Smooth muscle cell (in vitro differentiated cells): ENCODE measurements around the gene PLEKHD1. TPM values are rescaled to one million over a fixed set of nuclear protein-coding genes. Genes with fewer than 3 reads are reported as not detected.
"Not testable (repeated sequence)": the region's sequence is repeated elsewhere in the genome, so short reads cannot be mapped to it uniquely, and the experiment has no call there.

Source experiments
- DNase-seq: peaks from one replicate; lab custom pipeline; 2025; ENCODE audit not compliant: unreplicated experiment; lab: John Stamatoyannopoulos, UW
- H2AFZ ChIP-seq: fragments of 200-600 bp; sonication (generic); 2 replicates; pipeline ENCODE4 v1.6.0; 2016; ENCODE audit warnings: antibody characterized with exemption, low read depth, mild to moderate bottlenecking
- H3F3A ChIP-seq: fragments of 200-600 bp; sonication (generic); 2 replicates; pipeline ENCODE4 v1.6.0; 2017; ENCODE audit warnings: antibody characterized with exemption, low read depth
- H3K27ac ChIP-seq: fragments of 200-600 bp; sonication (generic); 2 replicates; pipeline ENCODE4 v1.5.1; 2016; ENCODE audit warnings: low read depth, mild to moderate bottlenecking
- H3K27me3 ChIP-seq: fragments of 200-600 bp; sonication (generic); 2 replicates; pipeline ENCODE4 v1.6.1; 2016; ENCODE audit warnings: low read depth, mild to moderate bottlenecking
- H3K36me3 ChIP-seq: fragments of 200-600 bp; sonication (generic); 2 replicates; pipeline ENCODE4 v1.5.1; 2016; ENCODE audit warnings: low read depth
- H3K4me1 ChIP-seq: fragments of 200-600 bp; sonication (generic); 2 replicates; pipeline ENCODE4 v1.5.1; 2016; ENCODE audit warnings: low read depth
- H3K4me2 ChIP-seq: fragments of 200-600 bp; sonication (generic); 2 replicates; pipeline ENCODE4 v1.6.0; 2016; ENCODE audit warnings: mild to moderate bottlenecking
- H3K4me3 ChIP-seq: fragments of 200-600 bp; sonication (generic); 2 replicates; pipeline ENCODE4 v1.5.1; 2016; ENCODE audit warnings: mild to moderate bottlenecking
- H3K79me2 ChIP-seq: fragments of 200-600 bp; sonication (generic); 2 replicates; pipeline ENCODE4 v1.6.0; 2016; ENCODE audit warnings: low read depth, mild to moderate bottlenecking
- H3K9ac ChIP-seq: fragments of 200-600 bp; sonication (generic); 2 replicates; pipeline ENCODE4 v1.6.0; 2016; ENCODE audit warnings: low read depth
- H3K9me3 ChIP-seq: fragments of 200-600 bp; sonication (generic); replicated peaks from 2 replicates; pipeline ENCODE4 v1.5.1; 2016; ENCODE audit warnings: low read depth
- H4K20me1 ChIP-seq: fragments of 200-600 bp; sonication (generic); 2 replicates; pipeline ENCODE4 v1.6.0; 2016; ENCODE audit warnings: low read depth
- CTCF ChIP-seq: fragments of 200-600 bp; sonication (generic); IDR thresholded peaks from 2 replicates; pipeline ENCODE4 v1.5.1; 2017; ENCODE audit warnings: borderline replicate concordance, mild to moderate bottlenecking, antibody characterized with exemption; ENCODE audit not compliant: insufficient read depth, poor library complexity, severe bottlenecking
- WGBS: methylation state at CpG from one replicate; pipeline ENCODE4 v1.1.7; 2016; ENCODE audit warnings: low lambda C conversion rate; 5-methylcytosine and 5-hydroxymethylcytosine counted together
- polyA plus RNA-seq: library from polyadenylated mRNA; unstranded; fragments of >200 nt; fragmentation: Nextera tagmentation; extraction: Ambion mirVana; gene quantifications from 2 replicates; pipeline ENCODE4 v1.2.1, GENCODE V29; 2016
- total RNA-seq: library from RNA; depleted of rRNA; stranded (reverse); fragments of >200 nt; gene quantifications from 2 replicates; pipeline ENCODE4 v1.2.3, GENCODE V29; 2014

Gene PLEKHD1
- total and polyA plus RNA-seq, 2 experiments from 2014 or later = 0.03 TPM; not detected in 1

GRCh38 chr14:69473946-69474345, 10.6 kb upstream of the PLEKHD1 start:
- no peaks in the 10 kb centered on the region for H3F3A ChIP-seq
- no peak overlapping the region for H3K9ac ChIP-seq
- H3K9me3 ChIP-seq = no peaks in the 10 kb centered on the region
- H3K36me3 ChIP-seq = no peaks in the 10 kb centered on the region
- no peaks in the 10 kb centered on the region for H4K20me1 ChIP-seq
- H3K4me1 ChIP-seq = no peaks in the 10 kb centered on the region
- peaks cover 4% of the 10 kb centered on the region for H3K27me3 ChIP-seq
- H3K4me2 ChIP-seq = no peak overlapping the region
- H3K27ac ChIP-seq = no peak overlapping the region
- no peak overlapping the region for H3K4me3 ChIP-seq
- no peak for DNase-seq
- H2AFZ ChIP-seq = no peak overlapping the region
- 84% methylated on average over 3 of the region's 3 CpGs for WGBS
- no peaks in the 10 kb centered on the region for H3K79me2 ChIP-seq
- TF ChIP-seq CTCF = no peak

- H3K9me3 ChIP-seq = no peaks in the 10 kb centered on the region
- no peak overlapping the region for H3K4me2 ChIP-seq
- H3F3A ChIP-seq = no peaks in the 10 kb centered on the region
- no peaks in the 10 kb centered on the region for H3K79me2 ChIP-seq
- no peaks in the 10 kb centered on the region for H4K20me1 ChIP-seq
- no peak overlapping the region for H3K4me3 ChIP-seq
- TF ChIP-seq CTCF = peak; percentile 35
- no peak overlapping the region for H2AFZ ChIP-seq
- no peak overlapping the region for H3K27ac ChIP-seq
- no peaks in the 10 kb centered on the region for H3K4me1 ChIP-seq
- DNase-seq = no peak
- WGBS = 81% methylated on average over 8 of the region's 8 CpGs
- no peak overlapping the region for H3K9ac ChIP-seq
- H3K27me3 ChIP-seq = peaks cover 15% of the 10 kb centered on the region
- H3K36me3 ChIP-seq = no peaks in the 10 kb centered on the region
Observed at GRCh38 chr14:69475194-69475818, 9.2 kb upstream of the PLEKHD1 start.

- H3K4me1 ChIP-seq, H3K4me2 ChIP-seq, H3K4me3 ChIP-seq, DNase-seq, H3K36me3 ChIP-seq, H3K9ac ChIP-seq, H3K9me3 ChIP-seq, H3F3A ChIP-seq, H4K20me1 ChIP-seq, H2AFZ ChIP-seq, H3K79me2 ChIP-seq, H3K27ac ChIP-seq: not testable (repeated sequence)
- TF ChIP-seq CTCF = peak; percentile 15
- WGBS = 84% methylated on average over 5 of the region's 5 CpGs
- peaks cover 32% of the 10 kb centered on the region for H3K27me3 ChIP-seq
Observed at GRCh38 chr14:69476824-69477450, 7.6 kb upstream of the PLEKHD1 start.

GRCh38 chr14:69478055-69478454, 6.5 kb upstream of the PLEKHD1 start:
- H3K9ac ChIP-seq, DNase-seq, H3K4me2 ChIP-seq, H4K20me1 ChIP-seq, H3K36me3 ChIP-seq, H2AFZ ChIP-seq, H3K9me3 ChIP-seq, H3K4me3 ChIP-seq, H3K27ac ChIP-seq, H3K4me1 ChIP-seq, H3F3A ChIP-seq, H3K79me2 ChIP-seq: not testable (repeated sequence)
- H3K27me3 ChIP-seq = peaks cover 43% of the 10 kb centered on the region
- WGBS = 89% methylated on average over 2 of the region's 2 CpGs
